ENCODE measurements around the gene RAB28.

DNA sequence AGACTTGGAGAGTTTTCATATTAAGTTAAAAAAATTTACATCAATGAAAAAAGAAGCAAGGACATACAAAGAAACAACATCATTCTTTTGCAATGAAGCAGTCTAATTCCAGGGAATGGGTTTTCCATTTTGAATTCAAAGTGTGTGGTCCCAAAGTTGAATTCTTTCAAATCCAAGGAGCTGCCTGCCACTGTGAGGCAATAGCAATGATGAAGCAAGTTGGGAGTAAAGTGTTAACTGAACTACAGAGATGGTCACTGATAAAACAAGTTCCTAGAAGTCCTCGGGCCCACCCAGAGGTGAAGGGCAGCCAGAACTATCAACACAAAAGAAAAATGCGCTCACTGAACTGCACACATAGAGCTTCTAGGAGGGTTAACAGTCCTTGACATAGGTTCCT is 115.9 kb downstream of the RAB28 start:
- no peak for TF ChIP-seq POLR2A (IDR thresholded peaks at IDR 0.05; ENCODE audit: control extremely low read depth in 1 of 2, low read depth in 2 of 2, low read length in 2 of 2)
- TF ChIP-seq EZH2 (IDR thresholded peaks at IDR 0.05; ENCODE audit: low read depth, low read length, severe bottlenecking) = no peak
- no peak for TF ChIP-seq RAD21 (IDR thresholded peaks at IDR 0.05 in 1 of 2, conservative IDR thresholded peaks at IDR 0.05 in 1 of 2; ENCODE audit: low read depth in 2 of 2, low read length in 2 of 2)
- TF ChIP-seq SRF (IDR thresholded peaks at IDR 0.05; ENCODE audit: low read depth, low read length) = no peak
- no peak for TF ChIP-seq POLR2AphosphoS5 (IDR thresholded peaks at IDR 0.05; ENCODE audit: low read depth, low read length)
- no peak for TF ChIP-seq EP300 (IDR thresholded peaks at IDR 0.05; ENCODE audit: borderline replicate concordance in 1 of 2, low read depth in 2 of 2, low read length in 2 of 2)
- TF ChIP-seq, protein P1, sequence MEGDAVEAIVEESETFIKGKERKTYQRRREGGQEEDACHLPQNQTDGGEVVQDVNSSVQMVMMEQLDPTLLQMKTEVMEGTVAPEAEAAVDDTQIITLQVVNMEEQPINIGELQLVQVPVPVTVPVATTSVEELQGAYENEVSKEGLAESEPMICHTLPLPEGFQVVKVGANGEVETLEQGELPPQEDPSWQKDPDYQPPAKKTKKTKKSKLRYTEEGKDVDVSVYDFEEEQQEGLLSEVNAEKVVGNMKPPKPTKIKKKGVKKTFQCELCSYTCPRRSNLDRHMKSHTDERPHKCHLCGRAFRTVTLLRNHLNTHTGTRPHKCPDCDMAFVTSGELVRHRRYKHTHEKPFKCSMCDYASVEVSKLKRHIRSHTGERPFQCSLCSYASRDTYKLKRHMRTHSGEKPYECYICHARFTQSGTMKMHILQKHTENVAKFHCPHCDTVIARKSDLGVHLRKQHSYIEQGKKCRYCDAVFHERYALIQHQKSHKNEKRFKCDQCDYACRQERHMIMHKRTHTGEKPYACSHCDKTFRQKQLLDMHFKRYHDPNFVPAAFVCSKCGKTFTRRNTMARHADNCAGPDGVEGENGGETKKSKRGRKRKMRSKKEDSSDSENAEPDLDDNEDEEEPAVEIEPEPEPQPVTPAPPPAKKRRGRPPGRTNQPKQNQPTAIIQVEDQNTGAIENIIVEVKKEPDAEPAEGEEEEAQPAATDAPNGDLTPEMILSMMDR (IDR thresholded peaks at IDR 0.05; ENCODE audit: control extremely low read depth in 1 of 3, insufficient read depth in 1 of 3, low read depth in 1 of 3, low read length in 3 of 3) = no peak
- TF ChIP-seq, protein P2, sequence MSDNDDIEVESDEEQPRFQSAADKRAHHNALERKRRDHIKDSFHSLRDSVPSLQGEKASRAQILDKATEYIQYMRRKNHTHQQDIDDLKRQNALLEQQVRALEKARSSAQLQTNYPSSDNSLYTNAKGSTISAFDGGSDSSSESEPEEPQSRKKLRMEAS (IDR thresholded peaks at IDR 0.05) = no peak

Data from H1 (cell line).